NCI-H2196 (cell line): Measurements from ENCODE around the gene RNFT2.
"Not testable (repeated sequence)": the region's sequence is repeated elsewhere in the genome, so short reads cannot be mapped to it uniquely, and the experiment has no call there.

Experiments used
- DNase-seq: peaks from one replicate; lab custom pipeline; 2025; ENCODE audit not compliant: unreplicated experiment; lab: John Stamatoyannopoulos, UW

RNFT2 gene

DNA sequence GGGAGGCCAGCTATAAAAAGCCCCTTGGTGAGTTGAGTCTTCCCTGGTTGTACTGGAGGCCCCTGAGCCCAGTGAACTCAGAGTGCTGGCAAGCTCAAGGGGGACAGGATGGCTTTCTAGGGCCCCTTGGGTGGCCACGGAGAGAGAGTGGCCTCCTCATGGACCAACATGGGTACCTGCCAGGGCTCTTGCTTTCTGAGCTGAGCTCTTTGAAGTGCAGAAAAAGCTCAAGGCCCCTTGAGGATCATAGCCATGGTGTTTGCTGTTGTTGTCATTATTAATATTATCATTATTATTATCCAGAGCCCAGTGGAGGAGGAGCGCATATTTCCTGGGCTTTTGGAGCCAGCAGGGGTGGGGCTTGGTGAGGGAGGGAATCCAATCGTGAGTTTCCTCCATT is 6.7 kb downstream of the RNFT2 start:
- DNase-seq, result no peak

DNA sequence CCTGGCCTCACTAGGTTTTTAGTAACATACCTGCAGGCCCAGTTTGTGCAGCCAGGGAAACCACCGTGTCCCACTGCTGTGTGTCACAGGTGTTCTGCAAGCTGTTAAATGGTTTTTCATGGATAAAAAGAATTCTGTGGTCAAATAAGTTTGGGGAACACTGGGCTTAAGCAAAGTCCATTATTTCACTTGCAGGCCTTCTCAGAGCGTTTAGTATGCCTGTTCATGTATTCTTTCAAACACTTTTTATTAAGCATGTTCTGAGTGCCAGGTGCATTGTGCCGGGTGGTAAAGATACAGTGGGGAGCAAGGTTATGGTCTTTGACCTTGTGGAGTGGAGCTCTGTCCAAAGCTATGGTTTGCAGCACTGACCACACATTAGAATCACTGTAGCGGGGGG is 7.4 kb downstream of the RNFT2 start:
- DNase-seq, result no peak

GRCh38 chr12:116749884-116750283 is 11.8 kb downstream of the RNFT2 start:
- no peak for DNase-seq

- no peak for DNase-seq
Measured at GRCh38 chr12:116750298-116750697, 12.2 kb downstream of the RNFT2 start.

DNA sequence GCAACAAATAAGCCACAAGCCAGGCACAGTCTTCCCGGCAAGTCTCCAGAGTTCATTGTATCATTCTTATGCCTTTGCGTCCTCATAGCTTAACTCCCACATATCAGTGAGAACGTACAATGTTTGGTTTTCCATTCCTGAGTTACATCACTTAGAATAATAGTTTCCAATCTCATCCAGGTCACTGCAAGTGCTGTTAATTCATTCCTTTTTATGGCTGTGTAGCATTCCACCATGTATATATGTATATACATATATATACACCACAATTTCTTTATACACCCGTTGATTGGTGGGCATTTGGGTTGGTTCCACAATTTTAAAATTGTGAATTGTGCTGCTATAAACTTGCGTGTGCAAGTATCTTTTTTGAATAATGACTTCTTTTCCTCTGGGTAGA is 16.0 kb downstream of the RNFT2 start:
- DNase-seq, result not testable (repeated sequence)

DNA sequence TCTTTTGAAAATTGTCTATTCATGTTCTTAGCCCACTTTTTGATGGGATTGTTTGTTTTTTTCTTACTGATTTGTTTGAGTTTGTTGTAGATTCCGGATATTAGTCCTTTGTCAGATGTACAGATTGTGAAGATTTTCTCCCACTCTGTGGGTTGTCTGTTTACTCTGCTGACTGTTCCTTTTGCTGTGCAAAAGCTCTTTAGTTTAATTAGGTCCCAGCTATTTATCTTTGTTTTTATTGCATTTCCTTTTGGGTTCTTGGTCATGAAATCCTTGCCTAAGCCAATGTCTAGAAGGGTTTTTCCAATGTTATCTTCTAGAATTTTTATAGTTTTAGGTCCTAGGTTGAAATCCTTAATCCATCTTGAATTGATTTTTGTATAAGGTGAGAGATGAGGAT is 16.7 kb downstream of the RNFT2 start:
- DNase-seq, result not testable (repeated sequence)

DNA sequence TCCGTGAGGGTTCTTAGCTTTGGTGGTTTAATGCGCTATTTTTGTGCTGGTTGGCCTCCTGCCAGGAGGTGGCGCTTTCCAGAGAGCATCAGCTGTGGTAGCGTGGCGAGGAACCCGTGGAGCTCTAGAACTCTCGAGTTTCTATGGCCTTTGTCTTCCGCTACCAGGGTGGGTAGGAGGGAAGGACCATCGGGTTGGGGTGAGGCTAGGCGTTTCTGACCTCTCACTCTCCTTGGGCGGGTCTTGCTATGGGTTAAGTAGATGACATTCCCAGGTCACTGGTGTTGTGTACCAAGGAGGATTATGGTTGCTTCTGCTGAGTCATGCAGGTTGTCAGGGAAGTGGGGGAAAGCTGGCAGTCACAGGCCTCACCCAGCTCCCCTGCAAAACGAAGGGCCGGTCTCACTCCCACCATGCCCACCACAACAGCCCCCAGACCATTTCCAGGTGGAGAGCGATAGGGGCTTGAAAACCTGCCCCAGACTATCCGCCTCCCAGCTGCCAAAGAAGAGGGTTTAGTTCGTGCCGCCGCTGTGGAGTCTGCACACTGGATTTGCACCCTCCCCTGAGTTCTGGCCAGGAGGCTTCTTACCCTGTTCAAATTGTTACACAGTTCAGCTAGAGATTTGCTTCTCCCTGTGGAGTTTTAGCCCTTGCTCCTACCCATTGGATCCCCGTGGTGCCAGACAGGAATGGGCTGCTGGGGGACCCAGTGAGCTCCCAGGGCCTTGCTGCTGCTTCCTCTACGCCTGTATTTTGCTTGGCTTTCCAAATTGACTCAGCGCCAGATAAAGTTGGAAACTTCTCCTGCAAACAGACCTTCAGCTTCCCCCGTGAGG is 21.9 kb downstream of the RNFT2 start:
- DNase-seq, result no peak

- no peak for DNase-seq
Measured at GRCh38 chr12:116760622-116761020, 22.5 kb downstream of the RNFT2 start.

- no peak for DNase-seq
Measured at GRCh38 chr12:116761499-116761898, 23.4 kb downstream of the RNFT2 start.

DNA sequence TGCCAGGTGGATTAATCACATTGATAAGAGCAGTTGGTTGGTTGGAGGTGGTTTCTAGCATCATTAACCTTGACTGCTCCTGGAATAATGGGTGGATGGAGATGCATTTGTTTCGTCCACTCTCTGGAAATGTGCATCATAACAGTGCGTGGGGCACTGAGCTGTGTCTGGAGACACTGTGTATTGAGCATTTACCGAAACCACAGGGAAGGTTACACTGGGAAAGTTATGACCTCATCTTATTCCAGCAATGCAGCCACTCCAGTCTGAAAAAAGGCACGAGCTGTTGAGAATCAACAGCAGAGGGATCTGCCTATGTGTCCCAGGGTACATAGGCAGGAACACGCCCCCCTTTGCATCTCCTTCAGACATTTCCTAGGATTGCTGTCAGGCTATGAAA is 27.2 kb downstream of the RNFT2 start:
- DNase-seq, result no peak

- DNase-seq, result no peak
Measured at GRCh38 chr12:116766285-116766684, 28.2 kb downstream of the RNFT2 start.

DNA sequence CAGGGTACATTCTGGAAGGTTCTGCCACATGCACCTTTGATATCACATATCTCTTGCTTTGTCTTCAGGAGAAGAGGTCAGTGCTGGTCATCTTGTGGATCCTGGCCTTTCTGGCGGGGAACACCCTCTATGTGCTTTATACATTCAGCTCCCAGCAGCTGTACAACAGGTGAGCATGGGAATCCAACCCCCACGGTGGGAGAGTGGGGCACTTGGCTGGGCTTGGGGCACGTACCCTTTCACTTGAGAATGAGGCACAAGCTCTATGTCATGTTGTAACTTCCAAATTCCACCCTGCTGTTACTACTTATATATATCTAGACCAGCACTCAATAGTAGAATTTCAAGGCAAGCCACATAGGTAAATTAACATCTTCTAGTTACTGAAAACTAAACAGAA is 28.6 kb downstream of the RNFT2 start:
- DNase-seq, result no peak

DNA sequence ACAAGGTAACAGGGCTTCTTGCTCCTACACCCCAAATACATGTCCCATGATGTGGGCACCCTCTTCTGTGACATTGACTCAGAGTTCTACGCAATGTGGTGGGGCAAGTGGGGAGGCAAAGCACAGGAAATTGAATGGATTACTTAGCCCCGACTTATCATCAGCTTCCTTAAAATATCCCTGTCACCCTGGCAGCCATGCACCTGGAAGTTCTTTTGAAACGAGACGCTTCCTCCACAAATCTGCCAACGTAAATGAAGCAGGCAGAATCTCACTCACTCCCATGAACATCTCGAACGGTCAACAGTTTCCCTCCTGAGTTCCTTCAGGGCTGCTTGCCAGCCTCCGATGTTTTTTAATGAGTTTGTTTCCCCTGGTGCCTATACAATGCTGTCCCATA is 33.5 kb downstream of the RNFT2 start:
- no peak for DNase-seq

DNA sequence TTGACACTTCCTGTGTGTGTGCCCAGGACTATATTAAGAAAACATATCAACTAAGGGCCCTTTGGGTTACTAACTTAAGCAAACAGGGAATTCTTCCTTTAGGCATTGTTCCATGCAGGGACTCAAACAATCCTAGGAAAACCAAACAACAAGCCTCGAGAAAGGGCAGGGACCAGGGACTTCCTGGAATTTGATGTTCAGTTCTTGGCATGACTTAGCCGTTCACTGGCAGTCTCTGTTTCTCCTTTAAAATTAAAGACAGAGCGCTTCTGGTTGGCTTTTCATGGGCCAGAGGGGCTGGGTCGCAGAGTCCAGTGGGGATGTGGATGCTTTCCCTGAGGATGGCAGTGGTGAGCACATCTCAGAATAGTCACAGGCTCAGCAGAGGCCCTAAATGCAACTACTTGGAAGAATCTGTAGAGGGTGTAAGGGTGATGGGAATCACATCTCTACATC is 35.2 kb downstream of the RNFT2 start:
- no peak for DNase-seq

DNA sequence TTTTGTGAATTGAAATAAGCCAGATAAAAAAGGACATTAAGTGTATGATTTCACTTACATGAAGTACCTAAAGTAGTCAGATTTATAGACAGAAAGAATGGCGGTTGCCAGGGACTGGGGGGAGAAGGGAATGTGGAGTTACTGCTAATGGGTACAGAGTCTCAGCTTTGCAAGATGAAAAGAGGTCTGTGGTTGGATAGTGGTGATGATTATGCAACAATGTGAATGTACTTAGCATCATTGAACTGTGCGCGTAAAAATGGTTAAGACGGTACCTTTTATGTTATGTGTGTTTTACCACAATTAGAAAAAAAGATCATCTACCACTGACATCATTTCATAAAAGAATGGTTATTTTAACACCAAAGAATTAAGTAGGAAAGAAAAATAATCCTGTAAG is 35.9 kb downstream of the RNFT2 start:
- no peak for DNase-seq

- no peak for DNase-seq
Measured at GRCh38 chr12:116777245-116777644, 39.1 kb downstream of the RNFT2 start.

DNA sequence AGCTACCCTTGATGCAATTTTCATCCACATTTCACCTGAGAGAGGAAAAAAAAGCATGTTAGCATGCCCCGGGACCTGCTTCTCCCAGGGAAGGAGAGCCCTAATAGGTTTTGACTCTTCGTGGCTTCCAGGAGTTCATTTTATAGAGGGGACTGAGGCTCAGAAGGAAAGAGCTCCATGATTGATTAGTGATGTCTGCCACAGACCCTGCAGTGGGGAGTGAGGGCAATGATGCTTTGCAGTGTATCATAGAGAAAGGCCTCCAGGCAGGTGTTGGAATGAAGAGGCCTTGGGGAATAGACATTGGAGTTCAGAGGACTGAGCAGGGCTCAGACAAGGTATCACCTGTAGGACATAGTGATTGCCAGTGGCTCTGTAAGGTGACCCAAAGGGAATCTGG is 41.5 kb downstream of the RNFT2 start:
- DNase-seq, result no peak

- no peak for DNase-seq
Measured at GRCh38 chr12:116780942-116781341, 42.8 kb downstream of the RNFT2 start.

DNA sequence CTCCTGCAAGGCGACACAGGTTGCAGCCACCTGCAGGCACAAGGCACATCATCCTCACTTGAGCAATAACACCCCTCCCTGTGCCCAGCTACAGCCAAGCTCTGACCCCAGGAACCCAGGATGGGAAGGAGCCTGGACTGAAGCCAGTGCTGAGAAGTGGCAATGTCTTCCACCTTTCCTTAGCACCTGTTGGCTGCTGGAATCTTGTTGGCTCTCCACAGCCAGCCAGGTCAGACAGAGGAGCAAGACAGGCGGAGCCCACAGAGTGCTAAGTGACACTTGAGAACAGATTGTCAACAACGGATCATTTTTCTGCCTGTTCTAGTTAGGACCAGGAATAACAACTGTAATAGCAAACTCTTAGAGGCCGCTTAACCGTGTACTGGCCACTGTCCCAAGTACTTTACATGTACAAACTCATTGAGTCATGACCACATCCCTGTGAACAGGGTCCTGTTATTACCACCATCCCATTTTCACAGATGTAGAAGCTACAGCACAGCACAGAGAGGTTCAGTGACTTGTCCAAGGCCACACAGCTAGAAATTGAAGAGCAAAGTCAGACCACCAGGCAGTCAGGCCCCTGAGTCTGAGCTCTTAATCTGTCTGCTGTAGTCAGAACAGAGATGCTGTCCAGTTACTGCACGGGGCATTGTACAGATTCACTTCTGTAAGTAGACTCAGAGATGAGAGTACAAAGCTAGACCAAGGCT is 45.6 kb downstream of the RNFT2 start:
- DNase-seq, result peak; percentile 73

- no peak for DNase-seq
Measured at GRCh38 chr12:116784238-116784612, 46.1 kb downstream of the RNFT2 start.

DNA sequence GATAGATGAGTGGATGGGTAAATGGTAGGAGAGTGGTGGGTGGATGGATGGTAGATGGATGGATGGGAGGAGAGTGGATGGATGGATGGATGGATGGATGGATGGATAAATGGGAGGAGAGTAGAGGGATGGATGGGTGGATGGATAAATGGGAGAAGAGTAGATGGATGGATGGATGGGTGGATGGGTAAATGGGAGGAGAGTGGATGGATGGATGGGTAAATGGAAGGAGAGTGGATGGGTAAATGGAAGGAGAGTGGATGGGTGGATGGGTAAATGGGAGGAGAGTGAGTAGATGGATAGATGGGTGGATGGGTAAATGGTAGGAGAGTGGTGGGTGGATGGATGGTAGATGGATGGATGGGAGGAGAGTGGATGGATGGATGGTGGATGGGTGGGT is 51.4 kb downstream of the RNFT2 start:
- not testable (repeated sequence) for DNase-seq

- DNase-seq, result no peak
Measured at GRCh38 chr12:116790066-116790465, 52.0 kb downstream of the RNFT2 start.
